GM12875 (cell line): Measurements from ENCODE around the gene SLC9A9.

Source experiments
- H3K4me3 ChIP-seq: one replicate; pipeline ENCODE4 v1.5.1; 2011; ENCODE audit warnings: low read depth, low read length, control low read depth
- CTCF ChIP-seq: IDR thresholded peaks from 2 replicates; pipeline ENCODE4 v1.5.1; 2011; ENCODE audit warnings: low read depth, mild to moderate bottlenecking, control low read depth, inconsistent platforms, low read length, moderate library complexity, borderline replicate concordance; ENCODE audit not compliant: insufficient read depth

SLC9A9 gene

GRCh38 chr3:143486611-143487010 lies 361.7 kb downstream of the SLC9A9 start:
- no peak overlapping the region for H3K4me3 ChIP-seq
- no peak for TF ChIP-seq CTCF

GRCh38 chr3:143484846-143485512 lies 363.3 kb downstream of the SLC9A9 start:
- no peak overlapping the region for H3K4me3 ChIP-seq
- no peak for TF ChIP-seq CTCF

DNA sequence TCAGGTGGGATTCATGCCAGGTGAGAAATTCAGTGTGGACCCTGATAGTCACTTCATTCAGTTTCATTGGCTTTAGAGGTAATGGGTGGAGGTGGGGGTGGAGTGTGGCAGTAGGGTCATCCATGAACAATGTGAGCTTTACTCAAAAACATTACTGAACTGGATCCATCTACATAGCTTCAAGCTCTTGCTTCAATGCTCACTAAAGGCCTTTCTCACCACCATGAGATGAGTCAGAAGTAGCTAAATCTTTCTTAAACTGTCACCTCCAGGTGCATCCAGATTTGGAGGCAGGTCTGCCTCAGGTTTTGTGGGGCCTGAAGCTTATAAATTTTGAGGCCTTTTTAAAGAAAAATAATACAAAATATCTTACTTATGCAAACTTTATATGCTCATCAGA lies 365.1 kb downstream of the SLC9A9 start:
- TF ChIP-seq CTCF: no peak

GRCh38 chr3:143482106-143483088 lies 365.9 kb downstream of the SLC9A9 start:
- no peak overlapping the region for H3K4me3 ChIP-seq

More for the DNA sequence above, 365.1 kb downstream of the SLC9A9 start:
- H3K4me3 ChIP-seq: no peak overlapping the region

GRCh38 chr3:143480344-143480743 lies 367.9 kb downstream of the SLC9A9 start:
- no peak for TF ChIP-seq CTCF
- no peak overlapping the region for H3K4me3 ChIP-seq

More at GRCh38 chr3:143482106-143483088, 365.9 kb downstream of the SLC9A9 start:
- no peak for TF ChIP-seq CTCF

- H3K4me3 ChIP-seq: no peak overlapping the region
- no peak for TF ChIP-seq CTCF
Measured at GRCh38 chr3:143479727-143480126, 368.5 kb downstream of the SLC9A9 start.
